Immature natural killer cell (primary cell): ENCODE measurements around the gene PAM. TPM values are rescaled to one million over a fixed set of nuclear protein-coding genes. Genes with fewer than 3 reads are reported as not detected.
"Not testable (repeated sequence)": the region's sequence is repeated elsewhere in the genome, so short reads cannot be mapped to it uniquely, and the experiment has no call there.

ENCODE experiments used
- DNase-seq, 3 donors: peaks; one replicate each; pipeline ENCODE4 v3.0.0; 2022; ENCODE audit warnings: mixed read lengths in 1 of 3
- H3K27ac Mint-ChIP-seq, 6 donors: one replicate each; pipeline ENCODE4 v1.8.0; 2020; ENCODE audit warnings: mixed read lengths in 6 of 6, mild to moderate bottlenecking in 5 of 6, inconsistent platforms in 4 of 6, moderate library complexity in 3 of 6
- H3K27me3 Mint-ChIP-seq, 3 donors: one replicate each; pipeline ENCODE4 v1.8.0; 2020 to 2021; ENCODE audit warnings: low read depth in 3 of 3, mild to moderate bottlenecking in 3 of 3, mixed read lengths in 3 of 3, moderate library complexity in 3 of 3, inconsistent platforms in 1 of 3
- H3K36me3 Mint-ChIP-seq, 3 donors: one replicate each; pipeline ENCODE4 v1.8.0; 2020; ENCODE audit warnings: mixed read lengths in 3 of 3, inconsistent platforms in 2 of 3, mild to moderate bottlenecking in 2 of 3
- H3K4me1 Mint-ChIP-seq, 2 donors: one replicate each; pipeline ENCODE4 v1.8.0; 2020; ENCODE audit warnings: inconsistent platforms in 2 of 2, mild to moderate bottlenecking in 2 of 2, mixed read lengths in 2 of 2, moderate library complexity in 1 of 2
- H3K4me3 Mint-ChIP-seq, 5 donors: one replicate each; pipeline ENCODE4 v1.8.0; 2020; ENCODE audit warnings: mild to moderate bottlenecking in 5 of 5, mixed read lengths in 5 of 5, inconsistent platforms in 3 of 5, moderate library complexity in 3 of 5
- H3K9me3 Mint-ChIP-seq, 6 donors: one replicate each; pipeline ENCODE4 v1.8.0; 2020; ENCODE audit warnings: mild to moderate bottlenecking in 6 of 6, mixed read lengths in 6 of 6, inconsistent platforms in 4 of 6, moderate library complexity in 3 of 6
- polyA plus RNA-seq, 3 donors: library from polyadenylated mRNA; unstranded; fragments of 300-500 nt; fragmentation: Illumina TruSeq; gene quantifications; one replicate each; pipeline ENCODE4 v1.2.3, GENCODE V29; 2021

PAM gene
- polyA plus RNA-seq, 3 donors from 2014 or later = 55.2 to 96.2 (median 95.6) TPM

DNA sequence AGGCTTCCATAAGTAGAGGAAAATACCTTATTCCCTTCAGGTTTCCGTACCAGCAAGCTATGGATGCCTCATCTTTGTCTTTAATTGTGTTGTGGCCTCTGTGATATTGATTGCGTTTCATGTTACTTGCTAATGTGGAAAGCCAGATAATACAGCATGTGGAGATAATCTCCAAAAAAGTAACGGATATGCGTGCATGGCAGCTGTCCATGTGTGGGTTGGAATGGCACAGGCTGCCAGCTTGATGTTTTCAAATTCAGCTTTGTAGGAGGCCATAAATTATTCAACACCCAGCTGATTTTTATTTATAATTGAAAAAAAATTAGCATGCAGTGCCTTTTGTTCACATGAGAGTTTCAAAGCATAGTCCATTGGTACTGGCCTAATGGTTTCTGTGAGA lies 219.9 kb downstream of the PAM start:
- no peaks in the 10 kb centered on the region for H3K9me3 Mint-ChIP-seq
- H3K36me3 Mint-ChIP-seq = peaks cover 0 to 24% (median 0%) of the 10 kb centered on the region in 3 donors
- peaks cover 9 to 11% of the 10 kb centered on the region in 2 donors for H3K4me1 Mint-ChIP-seq
- no peak overlapping the region for H3K4me3 Mint-ChIP-seq
- no peak for DNase-seq
- H3K27ac Mint-ChIP-seq = no peak overlapping the region
- H3K27me3 Mint-ChIP-seq = no peaks in the 10 kb centered on the region

DNA sequence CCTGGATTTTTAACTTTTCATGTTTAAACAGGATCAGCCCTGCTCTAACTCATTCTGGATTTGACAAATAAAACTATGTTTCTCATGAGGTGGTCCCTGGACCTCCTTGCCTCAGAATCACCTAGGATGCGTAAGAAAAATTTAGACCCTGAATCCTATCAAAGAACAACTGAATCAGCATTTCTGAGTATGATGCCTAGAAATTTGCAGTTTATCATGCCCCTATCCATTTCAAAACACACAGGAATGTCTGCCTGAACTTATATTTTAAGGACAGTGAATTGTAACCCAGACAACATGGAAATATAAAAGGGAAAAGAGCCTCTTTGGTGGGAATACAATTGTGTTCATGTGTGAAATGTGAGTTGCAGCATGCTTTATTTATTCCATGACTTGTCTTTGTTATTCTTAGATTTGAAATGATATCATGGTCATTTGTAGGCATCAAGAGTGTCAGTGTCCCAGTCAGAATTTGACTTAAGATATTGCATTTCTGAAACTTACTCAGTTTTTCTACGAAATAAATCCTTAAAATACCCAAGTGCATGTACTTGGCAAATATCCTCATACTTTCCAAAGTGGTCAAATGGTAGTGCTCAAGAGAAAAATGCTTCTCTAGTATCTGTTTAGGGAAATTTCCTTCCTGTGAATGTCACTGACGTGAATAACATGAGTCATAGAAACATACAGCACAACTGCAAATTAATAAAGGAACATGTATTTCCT lies 220.5 kb downstream of the PAM start:
- H3K4me3 Mint-ChIP-seq = no peak overlapping the region
- no peaks in the 10 kb centered on the region for H3K27me3 Mint-ChIP-seq
- H3K27ac Mint-ChIP-seq = no peak overlapping the region
- DNase-seq = no peak
- peaks cover 0 to 24% (median 0%) of the 10 kb centered on the region in 3 donors for H3K36me3 Mint-ChIP-seq
- H3K9me3 Mint-ChIP-seq = no peaks in the 10 kb centered on the region
- peaks cover 9 to 11% of the 10 kb centered on the region in 2 donors for H3K4me1 Mint-ChIP-seq

DNA sequence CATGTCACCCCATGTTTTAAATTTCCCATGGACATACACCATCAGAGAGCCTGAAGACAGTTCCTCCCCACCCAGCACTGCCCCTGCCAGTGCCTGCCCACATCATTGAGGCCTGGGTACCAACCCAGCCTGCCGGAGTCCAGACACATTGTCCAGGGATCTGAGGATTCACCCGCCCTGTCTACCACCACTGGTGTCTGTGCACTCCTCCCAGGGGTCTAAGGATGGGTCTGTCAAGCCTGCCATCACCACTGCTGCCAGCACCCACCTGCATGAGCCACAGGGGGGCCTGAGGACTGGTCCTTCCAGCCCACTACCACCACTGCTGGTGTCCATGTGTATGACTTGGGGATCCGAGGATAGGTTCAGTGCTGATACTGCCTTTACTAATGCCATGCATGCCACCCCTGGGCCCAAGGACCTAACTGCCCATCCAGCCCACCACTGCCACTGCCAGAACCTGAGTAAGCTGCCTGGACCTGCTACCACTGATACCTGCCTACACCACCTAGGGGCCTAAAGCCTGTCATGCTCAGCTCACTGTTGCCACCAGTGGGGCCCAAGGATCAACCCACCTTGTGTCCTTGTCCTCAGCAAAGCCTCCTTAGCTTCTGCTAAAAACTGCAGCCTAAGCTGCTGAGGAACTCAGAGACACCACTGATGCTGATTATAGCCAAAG lies 227.0 kb downstream of the PAM start:
- no peak overlapping the region for H3K27ac Mint-ChIP-seq
- no peaks in the 10 kb centered on the region for H3K4me1 Mint-ChIP-seq
- peaks cover 13 to 28% (median 26%) of the 10 kb centered on the region in 3 donors for H3K36me3 Mint-ChIP-seq
- H3K27me3 Mint-ChIP-seq = peaks cover 0 to 5% (median 1%) of the 10 kb centered on the region in 3 donors
- no peak for DNase-seq
- no peak overlapping the region for H3K4me3 Mint-ChIP-seq
- H3K9me3 Mint-ChIP-seq = peaks cover 0 to 6% (median 3%) of the 10 kb centered on the region in 6 donors

DNA sequence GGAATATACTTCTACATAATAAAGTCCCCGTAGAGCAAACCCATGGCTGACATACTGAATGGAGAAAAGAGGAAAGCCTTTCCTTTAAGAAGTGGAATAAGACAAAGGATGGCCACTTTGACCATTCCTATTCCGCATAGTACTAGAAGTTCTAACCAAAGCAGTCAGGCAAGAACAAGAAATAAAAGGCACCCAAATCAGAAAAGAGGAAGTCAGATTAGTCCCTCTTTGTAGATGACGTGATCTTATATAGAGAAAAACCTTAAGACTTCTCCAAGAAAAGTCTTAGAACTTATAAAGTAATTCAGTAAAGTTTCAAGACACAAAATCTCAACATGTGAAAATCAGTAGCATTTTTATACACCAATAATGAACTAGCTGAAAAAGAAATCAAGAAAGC lies 231.0 kb downstream of the PAM start:
- no peak overlapping the region for H3K4me3 Mint-ChIP-seq
- DNase-seq = no peak
- H3K36me3 Mint-ChIP-seq = peaks cover 17 to 30% (median 20%) of the 10 kb centered on the region in 3 donors
- peaks cover 0 to 5% (median 1%) of the 10 kb centered on the region in 3 donors for H3K27me3 Mint-ChIP-seq
- no peaks in the 10 kb centered on the region for H3K4me1 Mint-ChIP-seq
- H3K9me3 Mint-ChIP-seq = peaks cover 0 to 6% (median 3%) of the 10 kb centered on the region in 6 donors
- H3K27ac Mint-ChIP-seq = no peak overlapping the region

DNA sequence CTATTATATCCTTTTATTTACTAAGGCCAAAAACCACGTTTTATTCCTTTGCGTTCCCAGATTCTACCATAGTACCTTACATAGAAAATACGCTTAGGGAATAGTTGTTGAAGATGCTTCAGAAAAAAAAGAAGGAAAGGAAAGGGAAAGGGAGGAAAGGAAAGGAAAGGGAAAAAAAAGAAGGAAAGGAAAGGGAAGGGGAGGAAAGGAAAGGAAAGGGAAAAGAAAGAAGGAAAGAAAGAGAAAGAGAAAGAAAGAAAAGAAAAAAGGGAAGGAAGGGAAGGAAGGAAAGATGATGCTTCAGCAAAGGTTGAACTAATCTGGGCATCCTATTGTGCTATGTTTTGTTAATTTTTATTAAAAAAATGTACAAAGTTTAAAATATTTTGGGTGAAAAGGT lies 233.4 kb downstream of the PAM start:
- no peak overlapping the region for H3K4me3 Mint-ChIP-seq
- no peak for DNase-seq
- no peak overlapping the region for H3K27ac Mint-ChIP-seq
- H3K9me3 Mint-ChIP-seq = no peaks in the 10 kb centered on the region
- H3K4me1 Mint-ChIP-seq = no peaks in the 10 kb centered on the region
- peaks cover 7 to 17% (median 8%) of the 10 kb centered on the region in 3 donors for H3K36me3 Mint-ChIP-seq
- H3K27me3 Mint-ChIP-seq = peaks cover 0 to 5% (median 1%) of the 10 kb centered on the region in 3 donors

DNA sequence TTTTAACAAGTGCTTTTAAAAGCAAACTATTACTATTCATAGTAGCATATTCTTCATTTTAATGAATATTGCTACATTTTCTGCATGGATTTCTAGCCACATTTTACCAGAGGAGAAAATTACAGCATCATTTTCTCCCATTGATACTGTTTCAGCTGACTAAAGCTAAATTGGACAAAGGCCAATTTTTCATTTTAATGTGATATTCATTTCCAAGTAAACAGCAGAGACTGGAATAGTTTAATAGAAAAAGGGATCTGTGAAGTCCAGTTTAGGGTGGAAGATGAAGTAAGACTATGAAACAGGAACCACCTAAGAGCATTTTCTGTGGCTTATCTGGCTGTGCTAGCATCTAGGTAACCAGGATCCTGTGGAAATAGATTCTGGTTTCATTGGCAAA lies 236.7 kb downstream of the PAM start:
- Mint-ChIP-seq H3K9me3 (no peaks in the 10 kb centered on the region), H3K4me3 (no peak overlapping the region), H3K27me3 (no peaks in the 10 kb centered on the region), H3K36me3 (peaks cover 17 to 20% (median 18%) of the 10 kb centered on the region in 3 donors), H3K4me1 (no peaks in the 10 kb centered on the region), H3K27ac (no peak overlapping the region)
- DNase-seq = no peak

DNA sequence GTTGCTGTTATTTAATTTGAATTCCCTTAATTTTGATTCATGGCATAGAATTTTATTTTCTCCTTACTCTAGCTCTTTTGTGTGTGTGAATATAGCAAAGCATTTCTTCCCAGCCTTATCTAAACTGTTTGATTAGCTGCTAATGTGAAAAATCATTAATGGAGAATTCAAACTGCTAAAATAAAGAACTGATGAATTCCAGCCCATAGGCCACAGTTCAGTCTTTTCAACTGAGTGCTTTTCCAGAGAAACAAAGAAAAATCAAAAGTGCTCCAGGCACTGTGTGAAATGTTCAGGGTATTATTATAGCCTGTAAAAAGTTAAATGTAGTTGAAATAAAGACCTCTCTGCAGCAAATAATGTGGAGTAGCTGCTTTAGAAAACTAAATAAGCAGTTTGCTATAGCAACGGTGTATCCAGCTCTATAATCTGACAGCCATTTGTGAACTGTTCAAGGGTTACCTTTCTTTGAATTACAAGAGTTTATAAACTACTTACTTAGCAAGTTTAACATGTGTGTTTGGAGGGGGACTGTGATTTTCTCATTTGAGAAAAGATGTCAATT lies 241.0 kb downstream of the PAM start:
- Mint-ChIP-seq H3K4me3 (no peak overlapping the region), H3K27ac (no peak overlapping the region)

DNA sequence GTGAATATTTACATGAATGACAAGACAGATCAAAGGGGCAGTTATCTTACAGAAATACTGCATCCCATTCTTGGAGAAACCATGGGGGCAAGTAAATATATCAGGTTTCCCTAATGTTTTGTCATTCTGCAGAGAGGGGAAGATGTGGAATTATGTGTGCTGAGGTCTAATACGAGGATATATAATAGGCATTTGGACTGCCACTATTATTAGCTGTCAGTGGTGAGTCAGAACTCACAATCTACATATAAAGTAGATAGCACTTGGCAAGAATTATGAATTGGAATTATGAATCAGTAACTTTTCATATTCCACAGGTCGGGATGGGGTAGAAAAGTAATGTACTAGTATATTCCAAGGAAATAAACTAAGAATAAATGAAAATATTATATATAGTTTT lies 243.1 kb downstream of the PAM start:
- no peaks in the 10 kb centered on the region for H3K27me3 Mint-ChIP-seq
- H3K4me1 Mint-ChIP-seq = peaks cover 0 to 2% of the 10 kb centered on the region in 2 donors
- no peak overlapping the region for H3K4me3 Mint-ChIP-seq
- no peak overlapping the region for H3K27ac Mint-ChIP-seq
- H3K9me3 Mint-ChIP-seq = no peaks in the 10 kb centered on the region
- peaks cover 16 to 35% (median 25%) of the 10 kb centered on the region in 3 donors for H3K36me3 Mint-ChIP-seq
- no peak for DNase-seq

More for the DNA sequence above, 241.0 kb downstream of the PAM start:
- DNase-seq = no peak
- peaks cover 20 to 37% (median 25%) of the 10 kb centered on the region in 3 donors for H3K36me3 Mint-ChIP-seq
- H3K4me1 Mint-ChIP-seq = peaks cover 0 to 2% of the 10 kb centered on the region in 2 donors
- H3K27me3 Mint-ChIP-seq = no peaks in the 10 kb centered on the region
- H3K9me3 Mint-ChIP-seq = no peaks in the 10 kb centered on the region

DNA sequence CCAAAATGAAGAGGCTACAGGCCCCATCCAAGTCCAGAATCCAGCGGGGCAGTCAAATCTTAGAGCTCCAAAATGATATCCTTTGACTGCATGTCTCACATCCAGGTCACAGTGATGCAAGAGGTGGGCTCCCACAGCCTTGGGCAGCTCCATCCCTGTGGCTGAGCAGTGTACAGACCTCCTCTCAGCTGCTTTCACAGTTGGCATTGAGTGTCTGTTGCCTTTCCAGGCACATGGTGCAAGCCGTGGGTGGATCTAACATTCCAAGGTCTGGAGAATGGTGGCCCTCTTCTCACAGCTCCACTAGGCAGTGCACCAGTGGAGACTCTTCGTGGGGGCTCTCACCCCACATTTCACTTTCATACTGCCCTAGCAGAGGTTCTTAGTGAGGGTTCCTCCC lies 244.1 kb downstream of the PAM start:
- H3K36me3 Mint-ChIP-seq = peaks cover 7 to 30% (median 24%) of the 10 kb centered on the region in 3 donors
- H3K9me3 Mint-ChIP-seq = no peaks in the 10 kb centered on the region

DNA sequence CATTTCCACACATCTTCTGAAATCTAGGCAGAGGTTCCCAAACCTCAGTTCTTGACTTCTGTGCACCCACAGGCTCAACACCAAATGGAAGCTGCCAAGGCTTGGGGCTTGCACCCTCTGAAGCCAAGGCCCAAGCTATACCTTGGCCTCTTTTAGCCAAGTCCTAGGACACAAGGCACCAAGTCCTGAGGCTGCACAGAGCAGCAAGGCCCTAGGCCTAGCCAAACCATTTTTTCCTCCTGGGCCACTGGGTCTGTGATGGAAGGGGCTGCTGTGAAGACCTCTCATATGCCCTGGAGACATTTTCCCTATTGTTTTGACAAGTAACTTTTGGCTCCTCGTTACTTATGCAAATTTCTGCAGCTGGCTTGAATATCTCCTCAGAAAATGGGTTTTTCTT lies 244.5 kb downstream of the PAM start:
- H3K9me3 Mint-ChIP-seq, H3K27me3 Mint-ChIP-seq, H3K4me1 Mint-ChIP-seq, H3K4me3 Mint-ChIP-seq, H3K27ac Mint-ChIP-seq, DNase-seq: not testable (repeated sequence)
- H3K36me3 Mint-ChIP-seq = peaks cover 5 to 25% (median 21%) of the 10 kb centered on the region in 3 donors

More for the DNA sequence above, 244.1 kb downstream of the PAM start:
- H3K4me1 Mint-ChIP-seq = peaks cover 0 to 2% of the 10 kb centered on the region in 2 donors
- DNase-seq = no peak
- H3K27me3 Mint-ChIP-seq = no peaks in the 10 kb centered on the region
- no peak overlapping the region for H3K27ac Mint-ChIP-seq
- H3K4me3 Mint-ChIP-seq = no peak overlapping the region

DNA sequence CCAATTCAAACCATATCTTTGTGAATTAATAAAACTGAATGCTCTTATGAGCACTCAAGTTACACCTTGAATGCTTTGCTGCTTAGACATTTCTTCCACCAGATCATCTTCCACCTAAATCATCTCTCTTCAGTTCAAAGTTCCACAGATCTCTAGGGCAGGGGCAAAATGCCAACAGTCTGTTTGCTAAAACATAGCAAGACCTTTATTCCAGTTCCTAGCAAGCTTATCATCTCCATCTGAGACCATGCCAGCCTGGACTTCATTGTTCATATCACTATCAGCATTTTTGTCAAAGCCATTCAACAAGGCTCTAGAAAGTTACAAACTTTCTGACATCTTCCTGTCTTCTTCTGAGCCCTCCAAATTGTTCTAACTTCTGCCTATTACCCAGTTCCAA lies 245.0 kb downstream of the PAM start:
- no peak for DNase-seq
- H3K9me3 Mint-ChIP-seq = no peaks in the 10 kb centered on the region
- H3K4me1 Mint-ChIP-seq = peaks cover 0 to 2% of the 10 kb centered on the region in 2 donors
- peaks cover 5 to 22% (median 21%) of the 10 kb centered on the region in 3 donors for H3K36me3 Mint-ChIP-seq
- no peak overlapping the region for H3K4me3 Mint-ChIP-seq
- no peaks in the 10 kb centered on the region for H3K27me3 Mint-ChIP-seq
- no peak overlapping the region for H3K27ac Mint-ChIP-seq

DNA sequence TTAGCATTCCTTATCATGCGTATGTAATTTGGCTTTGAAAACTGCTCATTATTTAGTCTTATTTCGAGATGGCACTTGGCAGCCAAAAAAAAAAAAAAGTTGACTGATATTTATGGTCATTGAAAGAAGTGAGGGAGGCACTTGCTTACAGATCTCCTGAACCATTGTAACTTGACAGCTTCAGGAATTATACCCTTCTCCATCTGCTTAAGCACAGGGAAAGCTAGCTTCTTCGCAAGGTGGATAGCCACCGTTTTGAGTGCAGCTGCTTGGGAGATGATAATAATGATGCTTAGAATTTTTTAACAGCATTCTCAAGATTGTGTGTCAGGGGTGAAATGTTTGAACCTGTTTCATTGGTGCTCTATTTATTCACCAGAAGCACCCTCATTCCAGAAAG lies 248.8 kb downstream of the PAM start:
- no peak overlapping the region for H3K27ac Mint-ChIP-seq
- H3K9me3 Mint-ChIP-seq = no peaks in the 10 kb centered on the region
- H3K27me3 Mint-ChIP-seq = no peaks in the 10 kb centered on the region
- H3K4me3 Mint-ChIP-seq = no peak overlapping the region
- peaks cover 13 to 39% (median 31%) of the 10 kb centered on the region in 3 donors for H3K36me3 Mint-ChIP-seq
- H3K4me1 Mint-ChIP-seq = no peaks in the 10 kb centered on the region
- DNase-seq = no peak

DNA sequence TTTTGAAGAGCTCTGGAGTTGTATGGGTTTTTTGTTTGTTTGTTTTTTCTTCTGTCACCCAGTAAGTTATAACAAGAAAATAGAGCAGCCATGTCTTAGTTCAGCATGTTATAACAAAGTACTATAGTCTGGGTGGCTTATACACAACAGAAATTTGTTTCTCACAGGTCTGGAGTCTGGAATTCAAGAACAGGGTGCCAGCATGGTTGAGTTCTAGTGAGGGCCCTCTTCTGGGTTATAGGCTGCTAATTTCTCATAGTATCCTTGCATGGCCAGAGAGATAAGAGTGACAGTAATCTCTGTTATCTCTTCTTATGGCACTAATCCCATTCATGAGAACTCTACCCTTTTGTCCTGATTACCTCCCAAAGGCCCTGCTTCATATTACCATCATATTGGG lies 250.2 kb downstream of the PAM start:
- H3K27ac Mint-ChIP-seq = peak overlapping the region in 1 of 6 donors; percentile 28
- H3K4me1 Mint-ChIP-seq = no peaks in the 10 kb centered on the region
- DNase-seq = no peak
- no peak overlapping the region for H3K4me3 Mint-ChIP-seq
- peaks cover 16 to 40% (median 34%) of the 10 kb centered on the region in 3 donors for H3K36me3 Mint-ChIP-seq
- no peaks in the 10 kb centered on the region for H3K27me3 Mint-ChIP-seq
- no peaks in the 10 kb centered on the region for H3K9me3 Mint-ChIP-seq

DNA sequence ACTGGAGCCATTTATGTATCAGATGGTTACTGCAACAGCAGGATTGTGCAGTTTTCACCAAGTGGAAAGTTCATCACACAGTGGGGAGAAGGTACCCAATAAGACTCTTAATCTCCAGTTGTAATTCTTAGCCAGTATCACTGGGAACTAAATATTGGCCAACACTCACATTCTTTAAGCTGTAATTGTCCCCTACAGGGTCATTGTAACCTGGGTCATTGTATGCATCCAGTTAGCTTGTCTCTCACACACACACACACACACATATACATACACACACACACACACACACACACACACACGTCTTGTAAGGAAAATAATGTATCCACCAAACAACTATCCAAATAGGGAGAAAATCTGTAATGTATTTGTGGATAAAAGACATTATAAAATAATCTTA lies 251.8 kb downstream of the PAM start:
- peaks cover 4 to 8% of the 10 kb centered on the region in 2 donors for H3K4me1 Mint-ChIP-seq
- DNase-seq = no peak
- no peaks in the 10 kb centered on the region for H3K9me3 Mint-ChIP-seq
- H3K27me3 Mint-ChIP-seq = no peaks in the 10 kb centered on the region
- peaks cover 24 to 47% (median 40%) of the 10 kb centered on the region in 3 donors for H3K36me3 Mint-ChIP-seq
- H3K4me3 Mint-ChIP-seq = no peak overlapping the region
- no peak overlapping the region for H3K27ac Mint-ChIP-seq
